ENCODE data around the gene FOXD3. TPM values are rescaled to one million over a fixed set of nuclear protein-coding genes. Genes with fewer than 3 reads are reported as not detected.

Gene FOXD3
- total and polyA plus RNA-seq, 12 donors: 0.11 to 1.2 (median 0.28) TPM; not detected in 5

- H3K36me3 ChIP-seq (replicated peaks in 1 of 2): no peaks in the 10 kb centered on the region
- intact Hi-C loops (cut with DNase I): no loop called here
- H3K27me3 ChIP-seq: peaks cover 23% of the 10 kb centered on the region
- 32 to 45% (median 43%) methylated on average over 8 of the region's 8 CpGs for WGBS, 4 donors
- H3K27ac ChIP-seq: no peak overlapping the region
- TF ChIP-seq CTCF (IDR thresholded peaks at IDR 0.05): no peak
- no peak for DNase-seq
- H3K4me3 ChIP-seq: no peak overlapping the region
- no peaks in the 10 kb centered on the region for H3K9me3 ChIP-seq (replicated peaks in 1 of 3)
- no peaks in the 10 kb centered on the region for H3K4me1 ChIP-seq (replicated peaks in 1 of 2)
These were observed 45.7 kb upstream of the FOXD3 start for GRCh38 chr1:63276624-63277023.

GRCh38 chr1:63277195-63278192 lies 44.9 kb upstream of the FOXD3 start:
- no peak for DNase-seq
- Histone ChIP-seq H3K4me3 (no peak overlapping the region), H3K27me3 (peaks cover 16% of the 10 kb centered on the region), H3K27ac (no peak overlapping the region), H3K9me3 (replicated peaks in 1 of 3) (no peaks in the 10 kb centered on the region), H3K4me1 (replicated peaks in 1 of 2) (no peaks in the 10 kb centered on the region), H3K36me3 (replicated peaks in 1 of 2) (no peaks in the 10 kb centered on the region)
- TF ChIP-seq CTCF (IDR thresholded peaks at IDR 0.05) (no peak), POLR2A (IDR thresholded peaks at IDR 0.05) (no peak)
- WGBS, 4 donors: 73 to 80% (median 76%) methylated on average over 3 of the region's 3 CpGs
- intact Hi-C loops (cut with DNase I): no loop called here

- no peaks in the 10 kb centered on the region for H3K27me3 ChIP-seq
- H3K4me1 ChIP-seq (replicated peaks in 1 of 2): no peaks in the 10 kb centered on the region
- TF ChIP-seq CTCF (IDR thresholded peaks at IDR 0.05) (no peak), POLR2A (IDR thresholded peaks at IDR 0.05) (no peak)
- H3K27ac ChIP-seq: no peak overlapping the region
- 75 to 87% (median 81%) methylated on average over 2 of the region's 2 CpGs for WGBS, 4 donors
- no peak for DNase-seq
- H3K36me3 ChIP-seq (replicated peaks in 1 of 2): no peaks in the 10 kb centered on the region
- intact Hi-C loops (cut with DNase I): no loop called here
- H3K4me3 ChIP-seq: no peak overlapping the region
- H3K9me3 ChIP-seq (replicated peaks in 1 of 3): no peaks in the 10 kb centered on the region
These were observed 40.6 kb upstream of the FOXD3 start for GRCh38 chr1:63281753-63282152.

- intact Hi-C loops (cut with DNase I): no loop called here
- peaks cover 0 to 9% (median 7%) of the 10 kb centered on the region in 3 donors for H3K9me3 ChIP-seq (replicated peaks in 1 of 3)
- no peak for TF ChIP-seq CTCF (IDR thresholded peaks at IDR 0.05)
- TF ChIP-seq POLR2A (IDR thresholded peaks at IDR 0.05): no peak
- H3K4me3 ChIP-seq: no peak overlapping the region
- no peaks in the 10 kb centered on the region for H3K4me1 ChIP-seq (replicated peaks in 1 of 2)
- no peak for DNase-seq
- H3K27me3 ChIP-seq: no peaks in the 10 kb centered on the region
- no peak overlapping the region for H3K27ac ChIP-seq
- H3K36me3 ChIP-seq (replicated peaks in 1 of 2): no peaks in the 10 kb centered on the region
These were observed 33.2 kb upstream of the FOXD3 start for GRCh38 chr1:63289135-63289534.
